B cell (primary cell): ENCODE data around the gene MYCN. TPM values are rescaled to one million over a fixed set of nuclear protein-coding genes. Genes with fewer than 3 reads are reported as not detected.

Experiments
- ATAC-seq: fragments of 200-7000 bp; cut with Tn5 transposase; one replicate; pipeline ENCODE4 v1.10.0; 2021; ENCODE audit warnings: low read depth, mild to moderate bottlenecking, moderate number of reproducible peaks, moderate library complexity
- CTCF ChIA-PET: fragments of 350-600 bp; sonication (Branson Sonifier 250); formaldehyde crosslinking; loops from one replicate; lab custom pipeline; 2021; ENCODE audit warnings: antibody characterized with exemption, inconsistent platforms; lab: Charles Lee
- POLR2A ChIA-PET: fragments of 350-600 bp; sonication (Branson Sonifier 250); formaldehyde crosslinking; loops from one replicate; lab custom pipeline; 2021; ENCODE audit warnings: antibody characterized with exemption; lab: Charles Lee
- DNase-seq: peaks from one replicate; pipeline ENCODE4 v3.0.0; 2013
- H2AFZ ChIP-seq: 2 replicates; pipeline ENCODE4 v1.6.1; 2012; ENCODE audit warnings: mild to moderate bottlenecking, low read depth, low read length; ENCODE audit not compliant: insufficient read depth, poor library complexity, severe bottlenecking
- H3K27ac ChIP-seq, 2 donors: 1 replicate in 1 of 2; 2 replicates in 1 of 2; pipeline ENCODE4 v1.5.1; 2012 to 2013; ENCODE audit warnings: low read length in 2 of 2, mild to moderate bottlenecking in 2 of 2, moderate library complexity in 1 of 2
- H3K27me3 ChIP-seq, 4 experiments: fragments of 200-600 bp in 1 of 4; sonication (generic) in 1 of 4; replicated peaks in 1 of 4; 1 replicate in 2 of 4; 2 replicates in 2 of 4; pipeline versions ENCODE4 v1.6.1 to v1.7.0; 2013 to 2016; ENCODE audit warnings: low read length in 3 of 4, mild to moderate bottlenecking in 2 of 4, mixed read lengths in 1 of 4, moderate library complexity in 1 of 4; ENCODE audit not compliant: insufficient read depth in 4 of 4, control insufficient read depth in 3 of 4; ENCODE audit errors: control extremely low read depth in 1 of 4
- H3K36me3 ChIP-seq, 2 experiments: replicated peaks in 1 of 2; 1 replicate in 1 of 2; 2 replicates in 1 of 2; pipeline versions ENCODE4 v1.6.1 to v1.7.1; 2013; ENCODE audit warnings: low read length in 1 of 2; ENCODE audit not compliant: insufficient read depth in 2 of 2, control insufficient read depth in 1 of 2; ENCODE audit errors: control extremely low read depth in 1 of 2, extremely low read depth in 1 of 2
- H3K4me1 ChIP-seq, 2 donors: fragments of 200-600 bp in 1 of 2; sonication (generic) in 1 of 2; 1 replicate in 1 of 2; 2 replicates in 1 of 2; pipeline versions ENCODE4 v1.5.1 to v1.6.1; 2013 to 2017; ENCODE audit warnings: low read length in 2 of 2; ENCODE audit not compliant: control insufficient read depth in 2 of 2, insufficient read depth in 2 of 2
- H3K4me2 ChIP-seq: replicated peaks from 2 replicates; pipeline ENCODE3; 2012; ENCODE audit warnings: mild to moderate bottlenecking, low read depth, low read length; ENCODE audit not compliant: poor library complexity, severe bottlenecking
- H3K4me3 ChIP-seq, 5 experiments: fragments of 200-600 bp in 1 of 5; sonication (generic) in 1 of 5; 1 replicate in 3 of 5; 2 replicates in 2 of 5; pipeline versions ENCODE4 v1.5.1 to v1.7.0; 2011 to 2016; ENCODE audit warnings: low read length in 4 of 5, mild to moderate bottlenecking in 4 of 5, low read depth in 2 of 5, control low read depth in 1 of 5, moderate library complexity in 1 of 5; ENCODE audit not compliant: insufficient read depth in 1 of 5; ENCODE audit errors: control extremely low read depth in 1 of 5, extremely low read depth in 1 of 5
- H3K79me2 ChIP-seq: fragments of 200-600 bp; sonication (generic); one replicate; pipeline ENCODE4 v1.6.0; 2016; ENCODE audit warnings: low read length; ENCODE audit not compliant: control insufficient read depth, insufficient read depth
- H3K9ac ChIP-seq: fragments of 200-600 bp; sonication (generic); 2 replicates; pipeline ENCODE4 v1.6.1; 2017; ENCODE audit warnings: mild to moderate bottlenecking, low read length, moderate library complexity
- H3K9me3 ChIP-seq, 3 donors: one replicate each; pipeline versions ENCODE4 v1.6.1 to v1.7.1; 2013; ENCODE audit warnings: low read length in 2 of 3; ENCODE audit not compliant: control insufficient read depth in 2 of 3, insufficient read depth in 1 of 3; ENCODE audit errors: control extremely low read depth in 1 of 3
- H4K20me1 ChIP-seq: 2 replicates; pipeline ENCODE4 v1.6.0; 2012; ENCODE audit warnings: mild to moderate bottlenecking, low read length; ENCODE audit not compliant: insufficient read depth, control insufficient read depth, poor library complexity, severe bottlenecking
- H3K27ac Mint-ChIP-seq: one replicate; pipeline ENCODE4 v1.8.0; 2021; ENCODE audit warnings: mixed read lengths
- H3K27me3 Mint-ChIP-seq: one replicate; pipeline ENCODE4 v1.8.0; 2021; ENCODE audit warnings: mixed read lengths
- H3K4me1 Mint-ChIP-seq: one replicate; pipeline ENCODE4 v1.8.0; 2021; ENCODE audit warnings: mixed read lengths
- H3K4me3 Mint-ChIP-seq: one replicate; pipeline ENCODE4 v1.8.0; 2021; ENCODE audit warnings: mixed read lengths
- H3K9me3 Mint-ChIP-seq: one replicate; pipeline ENCODE4 v1.8.0; 2022; ENCODE audit warnings: mixed read lengths; ENCODE audit not compliant: insufficient read depth
- EZH2 ChIP-seq: IDR thresholded peaks from 2 replicates; pipeline ENCODE4 v1.6.1; 2012; ENCODE audit warnings: borderline replicate concordance, low read depth, mild to moderate bottlenecking, moderate library complexity, low read length; ENCODE audit not compliant: insufficient read depth, poor library complexity, severe bottlenecking
- WGBS: methylation state at CpG from one replicate; pipeline ENCODE4 v1.1.5; 2013; ENCODE audit warnings: missing lambda C conversion rate; ENCODE audit not compliant: insufficient coverage; 5-methylcytosine and 5-hydroxymethylcytosine counted together
- intact Hi-C: fragments of 100-400 bp; cut with micrococcal nuclease; formaldehyde crosslinking; loops from one replicate; pipeline ENCODE4 v1.10.0; 2022
- polyA plus RNA-seq: library from polyadenylated mRNA; depleted of rRNA; stranded (reverse); fragments of >200 nt; gene quantifications from 2 replicates; pipeline ENCODE4 v1.2.3, GENCODE V29; 2012
- total RNA-seq, 2 donors: library from RNA; stranded (reverse); fragments of 120-200 nt in 1 of 2; gene quantifications; 1 replicate in 1 of 2; 2 replicates in 1 of 2; pipeline versions ENCODE4 v1.2.3 to v1.2.4, GENCODE V29; 2013 to 2022
- TF ChIP-seq, protein P1 (sequence below): fragments of 200-600 bp; IDR thresholded peaks from one replicate; pipeline ENCODE4 v1.8.0; 2022; ENCODE audit warnings: antibody characterized with exemption, mild to moderate bottlenecking

MYCN gene
- total and polyA plus RNA-seq, 2 donors (not counting 1 experiment from before 2014, with no cell fraction given) = not detected

DNA sequence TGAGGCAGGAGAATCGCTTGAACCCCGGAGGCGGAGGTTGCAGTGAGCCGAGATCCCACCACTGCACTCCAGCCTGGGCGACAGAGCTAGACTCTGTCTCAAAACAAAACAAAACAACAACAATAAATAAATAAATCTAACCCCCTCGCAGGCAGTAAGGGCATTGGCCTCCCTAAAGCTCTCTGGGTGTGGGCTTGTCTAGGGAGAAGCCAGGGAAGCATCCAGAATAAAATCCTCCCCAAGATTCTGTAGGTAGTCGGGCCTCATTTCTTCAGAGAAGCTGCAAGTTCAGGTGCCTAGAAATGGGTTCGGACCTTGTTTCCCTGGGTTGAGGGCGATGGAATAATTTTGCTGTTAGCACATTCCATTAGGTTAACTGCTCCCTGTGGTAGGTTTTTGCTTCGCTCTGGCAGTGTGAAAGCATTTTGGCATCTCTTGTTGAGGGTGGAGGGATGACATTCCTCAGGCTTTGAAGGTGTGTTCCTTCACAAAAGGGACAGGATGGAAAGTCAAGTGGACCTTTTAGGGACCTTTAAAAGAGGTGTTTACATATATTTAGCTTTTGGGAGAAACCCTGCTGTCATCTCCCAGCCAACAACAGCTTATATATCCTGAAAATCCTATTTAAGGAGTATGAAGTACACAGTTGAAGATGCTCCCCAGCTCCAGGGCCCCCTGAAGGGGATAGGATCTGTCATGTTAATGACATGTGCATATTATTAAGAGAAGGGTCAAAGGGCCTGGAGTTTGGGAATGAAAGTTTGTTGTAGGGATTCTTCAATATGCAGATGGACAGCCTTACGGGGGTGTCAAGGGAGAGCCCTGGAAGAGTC is 17.7 kb downstream of the MYCN start:
- no peak overlapping the region for H3K4me2 ChIP-seq
- DNase-seq (no peak), ATAC-seq (no peak)
- Mint-ChIP-seq H3K27ac (no peak overlapping the region), H3K4me3 (no peak overlapping the region), H3K4me1 (no peaks in the 10 kb centered on the region), H3K9me3 (no peaks in the 10 kb centered on the region), H3K27me3 (peaks cover 24% of the 10 kb centered on the region)
- H3K9me3 ChIP-seq = no peaks in the 10 kb centered on the region
- H3K36me3 ChIP-seq = no peaks in the 10 kb centered on the region
- H3K4me3 ChIP-seq = no peak overlapping the region
- WGBS = 92% methylated on average over 9 of the region's 11 CpGs
- intact Hi-C loops = no loop called here
- no peaks in the 10 kb centered on the region for H4K20me1 ChIP-seq
- no peak for TF ChIP-seq EZH2
- TF ChIP-seq, protein P1, sequence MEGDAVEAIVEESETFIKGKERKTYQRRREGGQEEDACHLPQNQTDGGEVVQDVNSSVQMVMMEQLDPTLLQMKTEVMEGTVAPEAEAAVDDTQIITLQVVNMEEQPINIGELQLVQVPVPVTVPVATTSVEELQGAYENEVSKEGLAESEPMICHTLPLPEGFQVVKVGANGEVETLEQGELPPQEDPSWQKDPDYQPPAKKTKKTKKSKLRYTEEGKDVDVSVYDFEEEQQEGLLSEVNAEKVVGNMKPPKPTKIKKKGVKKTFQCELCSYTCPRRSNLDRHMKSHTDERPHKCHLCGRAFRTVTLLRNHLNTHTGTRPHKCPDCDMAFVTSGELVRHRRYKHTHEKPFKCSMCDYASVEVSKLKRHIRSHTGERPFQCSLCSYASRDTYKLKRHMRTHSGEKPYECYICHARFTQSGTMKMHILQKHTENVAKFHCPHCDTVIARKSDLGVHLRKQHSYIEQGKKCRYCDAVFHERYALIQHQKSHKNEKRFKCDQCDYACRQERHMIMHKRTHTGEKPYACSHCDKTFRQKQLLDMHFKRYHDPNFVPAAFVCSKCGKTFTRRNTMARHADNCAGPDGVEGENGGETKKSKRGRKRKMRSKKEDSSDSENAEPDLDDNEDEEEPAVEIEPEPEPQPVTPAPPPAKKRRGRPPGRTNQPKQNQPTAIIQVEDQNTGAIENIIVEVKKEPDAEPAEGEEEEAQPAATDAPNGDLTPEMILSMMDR = no peak
- POLR2A ChIA-PET = no interaction called here
- H3K27ac ChIP-seq = no peak overlapping the region
- no peak overlapping the region for H3K9ac ChIP-seq
- no peak overlapping the region for H2AFZ ChIP-seq
- no peaks in the 10 kb centered on the region for H3K79me2 ChIP-seq
- CTCF ChIA-PET = no interaction called here
- H3K4me1 ChIP-seq = no peaks in the 10 kb centered on the region
- H3K27me3 ChIP-seq = no peaks in the 10 kb centered on the region
